DOHH2 (cell line): ENCODE measurements around the gene PDLIM7.

ENCODE experiments used
- H3F3A ChIP-seq: fragments of 200-600 bp; sonication (generic), shearing (Covaris generic); 2 replicates; pipeline ENCODE4 v1.6.0; 2016; ENCODE audit warnings: antibody characterized with exemption, mild to moderate bottlenecking; ENCODE audit not compliant: control insufficient read depth, insufficient read depth
- H3K27ac ChIP-seq: fragments of 200-600 bp; sonication (generic); 2 replicates; pipeline ENCODE4 v1.5.1; 2014; ENCODE audit warnings: low read depth, mild to moderate bottlenecking, low read length, moderate library complexity
- H3K27me3 ChIP-seq: fragments of 200-600 bp; sonication (generic); 2 replicates; pipeline ENCODE4 v1.6.1; 2014; ENCODE audit warnings: mild to moderate bottlenecking, low read length, mixed read lengths; ENCODE audit not compliant: control insufficient read depth
- H3K36me3 ChIP-seq: fragments of 200-600 bp; sonication (generic); 2 replicates; pipeline ENCODE4 v1.6.1; 2014; ENCODE audit warnings: mild to moderate bottlenecking, low read length, moderate library complexity, mixed read lengths; ENCODE audit not compliant: control insufficient read depth
- H3K4me1 ChIP-seq: fragments of 200-600 bp; sonication (generic); 2 replicates; pipeline ENCODE4 v1.6.1; 2014; ENCODE audit warnings: mild to moderate bottlenecking, low read length, mixed read lengths; ENCODE audit not compliant: control insufficient read depth
- H3K4me2 ChIP-seq: fragments of 200-600 bp; sonication (generic); 2 replicates; pipeline ENCODE4 v1.6.0; 2014; ENCODE audit warnings: mild to moderate bottlenecking, low read length, moderate library complexity
- H3K4me3 ChIP-seq: fragments of 200-600 bp; sonication (generic); 2 replicates; pipeline ENCODE4 v1.5.1; 2014; ENCODE audit warnings: mild to moderate bottlenecking, low read length, mixed read lengths
- H3K79me2 ChIP-seq: fragments of 200-600 bp; sonication (generic); 2 replicates; pipeline ENCODE4 v1.6.1; 2014; ENCODE audit warnings: mild to moderate bottlenecking, low read length, mixed read lengths; ENCODE audit not compliant: control insufficient read depth
- H3K9me2 ChIP-seq: fragments of 200-600 bp; sonication (generic); replicated peaks from 2 replicates; pipeline ENCODE4 v1.6.1; 2014; ENCODE audit warnings: mild to moderate bottlenecking, low read length, mixed read lengths; ENCODE audit not compliant: control insufficient read depth
- H3K9me3 ChIP-seq: fragments of 200-600 bp; sonication (generic); 2 replicates; pipeline ENCODE4 v1.6.1; 2014; ENCODE audit warnings: antibody characterized with exemption, low read length, mixed read lengths; ENCODE audit not compliant: control insufficient read depth, insufficient read depth
- H4K20me1 ChIP-seq: fragments of 200-600 bp; sonication (generic); 2 replicates; pipeline ENCODE4 v1.6.0; 2014; ENCODE audit warnings: low read depth, mild to moderate bottlenecking, antibody characterized with exemption, low read length, moderate library complexity; ENCODE audit not compliant: control insufficient read depth, insufficient read depth
- EZH2phosphoT487 ChIP-seq: fragments of 200-600 bp; sonication (generic); IDR thresholded peaks from 2 replicates; pipeline ENCODE4 v1.6.1; 2017; ENCODE audit warnings: borderline replicate concordance, mild to moderate bottlenecking, antibody characterized with exemption, low read length, moderate library complexity, mixed read lengths
- TF ChIP-seq, protein P1 (sequence below): fragments of 200-600 bp; sonication (generic); IDR thresholded peaks from one replicate; pipeline ENCODE4 v1.5.1; 2014; ENCODE audit warnings: antibody characterized with exemption, mild to moderate bottlenecking, low read depth, low read length; ENCODE audit not compliant: poor library complexity, severe bottlenecking

The PDLIM7 gene

DNA sequence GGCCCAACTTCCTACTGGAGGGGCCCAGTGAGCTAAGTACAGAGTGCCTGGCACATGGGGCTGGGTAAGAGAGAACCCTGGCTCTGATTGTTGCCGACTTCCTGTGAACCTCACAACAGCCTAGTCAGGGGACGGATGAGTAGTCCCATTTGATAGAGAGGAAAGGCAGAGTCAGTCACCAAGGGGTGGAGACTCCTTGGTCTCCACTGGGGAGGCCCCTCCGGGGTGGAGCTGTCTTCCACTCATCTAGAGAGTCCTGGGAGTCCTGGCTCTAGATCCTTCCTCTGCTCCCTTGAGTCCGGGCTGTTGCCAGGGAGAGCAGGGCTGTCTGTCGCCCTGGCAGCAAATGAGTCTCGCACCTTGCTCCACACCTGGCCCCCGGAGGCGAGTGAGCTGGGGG is 63.0 kb downstream of the PDLIM7 start:
- H3K4me2 ChIP-seq = no peak overlapping the region
- H3K9me2 ChIP-seq = no peaks in the 10 kb centered on the region
- H3K27me3 ChIP-seq = no peaks in the 10 kb centered on the region
- peaks cover 26% of the 10 kb centered on the region for H3F3A ChIP-seq
- H3K4me1 ChIP-seq = peaks cover 35% of the 10 kb centered on the region
- peaks cover 87% of the 10 kb centered on the region for H3K36me3 ChIP-seq
- H3K4me3 ChIP-seq = no peak overlapping the region
- H3K79me2 ChIP-seq = peaks cover 26% of the 10 kb centered on the region
- H3K27ac ChIP-seq = no peak overlapping the region
- peaks cover 6% of the 10 kb centered on the region; the same call in 1 of the 2 replicates for H4K20me1 ChIP-seq
- TF ChIP-seq EZH2phosphoT487 = no peak
- TF ChIP-seq, protein P1, sequence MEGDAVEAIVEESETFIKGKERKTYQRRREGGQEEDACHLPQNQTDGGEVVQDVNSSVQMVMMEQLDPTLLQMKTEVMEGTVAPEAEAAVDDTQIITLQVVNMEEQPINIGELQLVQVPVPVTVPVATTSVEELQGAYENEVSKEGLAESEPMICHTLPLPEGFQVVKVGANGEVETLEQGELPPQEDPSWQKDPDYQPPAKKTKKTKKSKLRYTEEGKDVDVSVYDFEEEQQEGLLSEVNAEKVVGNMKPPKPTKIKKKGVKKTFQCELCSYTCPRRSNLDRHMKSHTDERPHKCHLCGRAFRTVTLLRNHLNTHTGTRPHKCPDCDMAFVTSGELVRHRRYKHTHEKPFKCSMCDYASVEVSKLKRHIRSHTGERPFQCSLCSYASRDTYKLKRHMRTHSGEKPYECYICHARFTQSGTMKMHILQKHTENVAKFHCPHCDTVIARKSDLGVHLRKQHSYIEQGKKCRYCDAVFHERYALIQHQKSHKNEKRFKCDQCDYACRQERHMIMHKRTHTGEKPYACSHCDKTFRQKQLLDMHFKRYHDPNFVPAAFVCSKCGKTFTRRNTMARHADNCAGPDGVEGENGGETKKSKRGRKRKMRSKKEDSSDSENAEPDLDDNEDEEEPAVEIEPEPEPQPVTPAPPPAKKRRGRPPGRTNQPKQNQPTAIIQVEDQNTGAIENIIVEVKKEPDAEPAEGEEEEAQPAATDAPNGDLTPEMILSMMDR = no peak
- no peaks in the 10 kb centered on the region for H3K9me3 ChIP-seq

DNA sequence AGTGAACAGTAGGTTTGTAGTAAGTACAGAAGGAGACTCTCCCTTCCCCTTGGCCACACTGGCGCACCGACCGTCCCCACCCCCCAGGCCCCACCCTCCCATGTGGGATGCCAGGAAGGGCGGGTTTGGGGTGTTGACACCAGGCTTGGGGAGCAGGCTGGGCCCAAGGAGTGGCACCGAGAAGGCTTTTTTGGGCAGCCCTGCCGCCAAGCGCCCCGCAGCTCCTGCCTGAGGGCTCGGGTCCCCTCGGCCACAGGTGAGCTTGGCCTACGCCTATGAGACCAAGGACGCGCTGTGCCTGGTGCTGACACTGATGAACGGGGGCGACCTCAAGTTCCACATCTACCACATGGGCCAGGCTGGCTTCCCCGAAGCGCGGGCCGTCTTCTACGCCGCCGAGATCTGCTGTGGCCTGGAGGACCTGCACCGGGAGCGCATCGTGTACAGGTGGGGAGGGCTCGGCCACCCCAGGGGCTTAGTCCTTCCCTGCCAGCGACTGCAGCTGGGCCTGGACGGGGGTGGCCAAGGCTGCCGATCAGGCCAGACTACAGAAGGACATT is 63.7 kb downstream of the PDLIM7 start:
- Histone ChIP-seq H3K36me3 (peaks cover 85% of the 10 kb centered on the region), H3K9me2 (no peaks in the 10 kb centered on the region), H3K4me1 (peaks cover 42% of the 10 kb centered on the region), H3K4me2 (no peak overlapping the region), H3K9me3 (no peaks in the 10 kb centered on the region), H3K79me2 (peaks cover 32% of the 10 kb centered on the region), H3K27ac (no peak overlapping the region), H3K4me3 (no peak overlapping the region), H4K20me1 (peaks cover 6% of the 10 kb centered on the region; the same call in 1 of the 2 replicates), H3K27me3 (no peaks in the 10 kb centered on the region), H3F3A (peaks cover 23% of the 10 kb centered on the region)
- TF ChIP-seq EZH2phosphoT487 = no peak
- TF ChIP-seq, protein P1 = no peak
